Cerebellar cortex (tissue), 1 donor: Measurements from ENCODE around the gene DCANP1.

Source experiments
- DNase-seq: peaks from one replicate; pipeline ENCODE4 v3.0.0-alpha.2; 2015; ENCODE audit warnings: low spot score

Gene DCANP1

DNA sequence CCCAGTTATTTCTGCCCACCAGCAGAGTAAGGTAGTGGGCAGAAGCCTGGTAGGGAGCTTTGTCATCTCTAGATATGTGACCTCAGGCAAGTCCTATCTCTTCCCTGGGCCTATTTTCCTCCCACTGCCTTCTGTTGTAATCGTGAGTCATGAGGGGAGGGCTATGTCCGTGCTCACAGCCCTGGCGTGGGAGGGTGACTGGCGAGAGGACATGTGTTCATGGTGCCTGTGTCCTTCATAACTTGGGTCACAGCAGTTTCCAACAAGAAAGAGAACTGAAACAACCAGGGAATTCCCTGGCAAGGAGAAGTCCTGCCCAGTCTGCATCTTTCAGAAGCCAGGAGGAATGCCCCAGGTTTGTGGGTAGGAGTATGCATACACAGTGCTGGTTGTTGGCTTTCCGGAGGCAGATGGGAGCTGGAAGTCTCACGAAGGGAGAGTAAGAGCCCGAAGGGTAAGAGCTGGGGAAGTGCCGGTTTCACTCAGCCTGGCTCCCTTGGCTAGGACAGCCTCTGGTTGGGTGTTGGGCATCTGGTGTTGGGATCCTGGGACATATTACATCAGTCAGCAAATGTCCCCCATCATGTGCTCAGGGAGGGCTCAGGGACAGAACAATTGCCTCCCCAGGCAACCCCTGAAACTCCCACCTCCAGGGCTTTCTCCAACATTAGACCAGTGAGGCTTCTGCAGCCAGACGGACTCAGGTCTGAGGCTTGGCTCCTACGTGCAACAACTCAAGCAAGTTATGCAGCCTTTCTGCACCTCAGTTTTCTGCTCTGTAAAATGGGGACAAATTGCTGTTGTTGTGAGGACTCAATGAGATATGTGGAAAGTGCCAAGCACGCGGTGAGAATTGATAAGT, 9.3 kb upstream of the DCANP1 start:
- no peak for DNase-seq

GRCh38 chr5:135455876-135456237, 8.7 kb upstream of the DCANP1 start:
- DNase-seq, result no peak

GRCh38 chr5:135454946-135455345, 7.8 kb upstream of the DCANP1 start:
- no peak for DNase-seq

- no peak for DNase-seq
Observed at GRCh38 chr5:135453613-135454012, 6.5 kb upstream of the DCANP1 start.

- DNase-seq, result no peak
Observed at GRCh38 chr5:135452321-135453030, 5.3 kb upstream of the DCANP1 start, which contains the start of gene TIFAB. Gene TIFAB, minus strand, starts transcription at chr5:135452351. Its CDS starts 2,412 bp downstream, at chr5:135449939.

DNA sequence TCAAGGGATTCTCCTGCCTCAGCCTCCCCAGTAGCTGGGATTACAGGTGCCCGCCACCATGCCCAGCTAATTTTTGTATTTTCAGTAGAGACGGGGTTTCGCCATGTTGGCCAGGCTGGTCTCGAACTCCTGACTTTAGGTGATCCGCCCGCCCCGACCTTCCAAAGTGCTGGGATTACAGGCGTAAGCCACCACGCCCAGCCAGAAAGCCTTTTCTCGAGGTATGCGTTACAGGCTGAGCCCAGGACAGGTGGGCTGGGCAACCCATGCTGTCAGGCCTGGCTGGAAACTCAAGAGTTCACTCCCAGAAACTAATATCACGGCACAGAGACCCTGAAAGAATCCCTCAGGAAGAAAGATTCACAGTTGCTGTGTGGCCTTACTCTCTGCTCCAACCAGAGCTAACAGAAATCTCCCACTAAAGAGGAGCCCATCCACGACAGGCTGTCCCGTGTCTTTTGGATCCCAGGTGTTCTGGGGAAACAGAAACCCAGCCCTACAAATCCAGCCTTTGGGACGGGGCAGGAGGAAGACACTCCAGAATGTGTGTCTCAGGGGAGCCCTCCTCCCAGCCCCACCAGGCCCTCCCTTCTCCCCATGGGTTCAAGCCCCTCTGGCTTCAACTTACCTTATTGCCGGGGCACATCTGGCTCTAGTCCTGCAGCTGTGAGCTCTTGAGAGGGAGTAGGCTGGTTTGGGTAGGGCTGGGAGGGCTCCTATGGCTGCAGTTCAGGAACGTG, 4.6 kb upstream of the DCANP1 start:
- DNase-seq, result no peak

DNA sequence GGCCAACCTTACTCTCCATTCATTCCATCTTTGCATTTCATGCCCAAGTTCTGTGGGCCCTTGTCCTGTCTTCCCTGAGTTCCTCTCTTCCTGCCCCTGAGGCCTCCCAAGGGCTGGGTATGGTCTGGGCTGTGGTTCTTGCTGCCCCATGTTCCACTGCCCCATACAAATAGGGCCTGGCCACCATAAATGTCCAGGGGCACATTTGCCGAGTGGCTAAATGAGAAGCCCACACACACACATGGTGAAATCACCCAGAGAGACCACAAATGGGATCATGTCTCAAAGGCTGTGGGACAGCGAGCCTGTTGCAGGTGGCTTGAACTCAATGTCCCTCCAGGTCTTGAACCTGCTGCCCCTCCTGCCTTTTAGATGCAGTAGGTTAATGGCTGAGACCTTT, 3.8 kb upstream of the DCANP1 start:
- no peak for DNase-seq

DNA sequence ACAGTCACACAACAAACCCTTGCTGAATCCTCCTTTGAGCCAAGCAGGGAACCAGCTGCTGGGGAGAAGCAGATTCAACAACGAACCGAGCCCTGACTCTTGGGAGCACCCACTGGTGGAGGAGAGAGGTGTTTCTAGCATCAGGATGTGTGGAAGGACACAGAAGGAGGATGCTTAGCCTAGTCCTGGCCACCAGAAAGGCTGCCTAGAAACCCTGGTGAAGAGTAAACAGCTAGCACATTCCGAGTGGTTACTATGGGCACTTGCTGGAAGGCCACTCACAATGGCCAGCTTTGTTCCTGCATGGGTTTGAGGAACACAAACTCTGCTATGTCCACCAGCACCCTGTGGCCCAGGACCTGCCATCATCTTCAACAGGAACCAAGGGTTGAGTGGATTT, 3.2 kb upstream of the DCANP1 start:
- no peak for DNase-seq

DNA sequence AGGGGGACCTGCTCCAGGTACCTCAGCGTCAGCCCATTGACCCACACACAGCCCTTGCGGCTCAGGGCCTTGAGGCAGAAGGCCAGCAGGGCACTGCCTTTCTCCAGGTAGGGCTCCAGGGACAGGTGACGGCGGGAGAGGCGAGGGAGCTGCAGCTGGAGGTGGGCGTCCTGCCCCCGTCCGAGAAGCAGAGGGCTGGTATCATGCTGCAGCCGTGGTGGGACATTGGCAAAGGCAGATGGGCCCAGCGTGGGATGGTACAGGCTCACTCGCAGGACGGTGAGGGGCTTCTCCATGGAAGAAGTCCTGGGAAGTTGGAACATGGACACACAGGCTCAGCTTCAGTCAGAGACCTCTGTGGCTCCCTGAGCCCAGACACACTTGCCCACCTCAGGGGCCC, 2.5 kb upstream of the DCANP1 start:
- no peak for DNase-seq

DNA sequence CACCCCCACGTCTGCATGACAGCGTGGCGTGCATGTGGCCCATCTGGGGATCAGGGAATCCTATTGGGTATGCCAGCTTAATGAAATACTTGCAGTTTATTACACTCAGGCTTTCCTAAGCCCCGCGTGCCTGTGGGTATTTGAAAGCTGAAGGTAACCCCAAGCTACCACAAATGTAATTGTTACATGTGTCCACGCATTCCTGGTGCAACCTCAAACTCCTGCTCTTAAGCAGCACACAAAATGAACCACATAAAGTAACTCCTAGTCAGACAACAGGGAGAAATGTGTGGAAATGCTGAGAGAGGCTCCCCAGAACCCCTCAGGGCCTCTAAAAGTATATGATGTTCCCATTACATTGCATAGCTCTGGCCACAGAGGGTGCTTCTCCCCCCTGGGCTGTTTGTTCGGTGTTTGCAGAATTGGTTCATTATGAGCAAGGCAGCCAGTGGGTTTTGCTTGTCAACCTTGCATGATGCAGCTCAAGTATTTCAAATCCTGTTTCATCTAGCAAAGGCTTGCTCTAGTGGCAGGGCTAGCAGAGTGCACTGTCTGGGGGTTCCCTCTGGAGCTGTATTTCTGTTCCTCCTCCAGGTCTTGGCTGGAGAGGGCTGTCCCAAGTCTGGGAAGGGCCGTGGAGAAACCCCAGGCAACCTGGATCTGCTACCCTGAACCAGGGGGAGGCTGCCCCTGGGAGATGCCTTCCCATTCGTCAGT, 1.8 kb upstream of the DCANP1 start:
- no peak for DNase-seq

- peak; percentile 63 for DNase-seq
Observed at GRCh38 chr5:135448071-135448739, 1.1 kb upstream of the DCANP1 start.

DNA sequence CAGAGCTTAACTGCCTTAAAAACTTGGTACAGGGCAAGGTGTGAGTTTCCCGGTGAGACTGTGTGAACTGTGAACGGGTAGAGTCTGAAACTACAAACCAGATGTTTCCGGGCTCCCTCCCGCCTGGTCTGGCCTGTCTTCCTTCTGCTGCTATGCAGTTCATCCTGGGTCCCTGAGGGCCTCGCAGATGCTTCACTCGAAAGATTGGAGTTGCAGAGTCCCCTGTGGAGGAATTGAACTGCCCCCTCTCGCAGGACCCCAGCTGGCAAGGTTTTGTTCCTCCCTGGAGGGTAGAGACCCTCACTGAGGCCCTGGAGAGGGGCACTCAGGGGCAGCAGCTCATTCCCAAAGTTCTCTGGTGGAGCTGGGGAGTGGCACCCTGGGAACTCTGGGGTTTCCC, 533 bp downstream of the DCANP1 start:
- no peak for DNase-seq

DNA sequence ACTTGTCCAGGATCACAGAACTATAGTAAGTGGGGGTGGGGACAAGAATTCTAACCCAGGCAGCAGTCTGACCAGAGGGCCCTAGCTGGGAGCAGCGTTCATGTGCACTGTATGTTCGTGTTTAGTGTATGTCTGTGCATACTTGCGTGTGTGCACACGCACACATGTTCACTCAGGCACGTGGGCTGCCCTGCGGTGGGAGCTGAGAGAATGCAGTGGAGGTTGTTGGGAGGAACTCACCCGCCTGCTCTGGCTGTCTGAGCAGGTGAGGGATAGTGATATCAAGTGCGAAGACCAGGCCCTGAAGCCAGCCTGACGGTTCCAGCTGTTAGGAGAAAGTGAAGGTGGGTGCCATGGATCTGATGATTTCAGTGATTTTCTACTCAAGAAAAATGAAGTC, 942 bp downstream of the DCANP1 start:
- DNase-seq, result no peak

GRCh38 chr5:135445306-135445985, 1.7 kb downstream of the DCANP1 start:
- peak; percentile 69 for DNase-seq

DNA sequence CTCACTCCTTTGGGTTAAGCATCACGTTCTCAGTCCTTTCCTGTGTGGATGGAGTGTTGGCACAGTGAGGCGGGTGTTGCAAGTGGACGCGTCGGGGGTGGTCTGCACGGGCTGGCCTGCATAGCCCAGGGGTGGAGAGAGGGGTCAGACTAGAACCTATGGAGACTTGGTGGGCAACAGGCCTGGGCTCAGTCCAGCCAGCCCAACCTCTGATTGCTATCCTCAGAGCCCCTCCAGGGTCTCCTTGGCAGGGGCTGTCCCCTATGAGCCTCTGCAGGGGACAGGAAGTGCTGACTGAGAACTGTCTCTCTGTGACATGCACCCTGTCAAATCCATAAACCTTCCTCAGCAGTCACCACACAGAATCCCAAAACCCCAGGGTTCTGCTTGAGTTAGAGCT, 2.3 kb downstream of the DCANP1 start:
- DNase-seq, result no peak

- DNase-seq, result no peak
Observed at GRCh38 chr5:135444360-135444759, 2.8 kb downstream of the DCANP1 start.

DNA sequence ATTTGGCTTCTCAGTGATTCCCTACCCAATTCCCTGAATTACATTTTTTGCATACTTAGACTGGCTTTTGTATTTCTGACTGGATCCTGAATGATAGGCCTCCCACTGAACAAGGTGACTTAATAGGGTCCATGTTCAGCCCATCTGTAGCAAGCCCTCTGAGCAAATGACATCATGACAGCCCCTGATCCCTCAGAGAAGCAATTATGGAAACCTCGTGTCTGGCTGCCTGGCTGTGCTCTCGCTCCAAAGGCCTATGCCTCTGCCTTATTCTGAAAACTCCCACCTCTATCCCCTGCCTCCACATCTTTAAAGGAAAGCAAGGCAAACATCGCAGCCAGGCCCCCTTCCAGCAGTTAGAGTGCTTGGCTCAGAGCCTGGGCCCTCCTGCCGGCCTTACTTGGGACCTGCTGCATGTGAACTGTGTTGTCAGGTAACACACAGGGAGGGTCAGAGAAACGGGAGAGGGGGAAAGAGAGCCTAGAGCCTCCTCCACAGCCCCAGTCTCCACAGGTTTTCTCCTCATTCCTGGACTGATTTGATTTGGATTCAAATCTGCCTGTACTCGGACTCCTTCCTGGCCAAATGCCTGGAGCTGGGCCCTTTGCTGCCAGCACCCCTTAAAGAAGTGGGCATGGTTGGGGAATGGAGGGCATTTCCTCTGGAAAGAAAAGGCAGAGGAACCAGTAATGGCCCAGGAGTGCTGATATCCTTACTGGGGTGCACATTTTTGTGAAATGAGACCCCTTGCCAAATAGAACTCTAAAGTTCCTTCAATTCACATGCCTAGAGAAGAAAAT, 3.8 kb downstream of the DCANP1 start:
- DNase-seq, result peak; percentile 87

DNA sequence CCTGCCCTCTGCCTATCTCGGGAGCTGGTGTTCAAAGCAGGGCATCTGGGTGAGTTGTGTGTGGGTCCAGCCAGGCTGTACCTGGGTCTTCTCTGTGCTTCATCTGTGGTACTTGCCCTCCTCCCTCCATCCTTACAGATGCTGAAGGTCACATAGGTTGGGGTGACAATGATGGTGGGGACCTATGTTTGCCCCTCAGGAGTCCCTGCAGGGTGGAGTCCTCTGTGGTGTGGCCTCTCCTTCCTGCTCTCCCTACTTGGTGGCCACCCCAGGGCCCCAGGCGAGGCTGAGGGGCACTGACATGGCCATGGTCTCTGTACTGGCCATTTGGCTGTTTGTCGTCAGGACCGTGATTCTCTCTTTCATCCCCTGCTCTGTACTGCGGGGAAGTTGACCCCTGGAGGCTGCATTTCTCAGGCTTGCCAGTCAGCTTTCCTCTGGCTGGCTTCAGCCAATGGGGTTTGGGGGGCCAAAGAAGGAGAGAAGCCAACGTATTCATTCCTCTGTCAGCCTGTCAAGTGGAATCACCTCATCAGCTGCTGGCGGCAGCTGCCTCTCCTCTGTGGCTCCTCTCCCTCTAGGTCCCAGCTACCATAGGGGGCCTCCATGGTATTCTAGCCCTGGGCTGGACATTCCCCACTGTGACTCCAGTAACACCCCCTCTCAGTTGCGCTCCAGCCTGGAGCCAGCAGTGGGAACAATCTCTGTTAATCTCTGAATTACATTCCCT, 4.6 kb downstream of the DCANP1 start:
- no peak for DNase-seq

GRCh38 chr5:135441919-135442318, 5.2 kb downstream of the DCANP1 start:
- DNase-seq, result no peak
